ENCODE results near the gene FMO2.

Gene FMO2

GRCh38 chr1:171177261-171177660 is 7.8 kb upstream of the FMO2 start:
- FAIRE-seq: no peak

GRCh38 chr1:171179318-171180227 is 5.5 kb upstream of the FMO2 start:
- no peak for FAIRE-seq

DNA sequence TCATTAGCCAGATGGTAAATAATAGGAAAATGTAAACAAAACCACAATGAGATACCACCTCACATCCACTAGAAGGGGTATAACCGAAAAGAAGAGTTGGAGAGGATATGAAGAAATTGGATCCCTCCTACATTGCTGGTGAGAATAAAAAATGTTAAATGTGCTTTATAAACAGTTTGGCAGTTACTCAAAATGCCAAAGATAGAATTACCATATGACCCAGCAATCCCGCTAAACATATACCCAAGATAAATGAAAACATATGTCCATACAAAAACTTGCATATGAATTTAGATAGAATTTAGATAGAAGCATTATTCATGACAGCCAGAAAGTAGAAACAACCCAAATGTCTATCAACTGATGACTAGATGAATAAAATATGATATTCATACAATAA is 4.4 kb upstream of the FMO2 start:
- no peak for FAIRE-seq

GRCh38 chr1:171188388-171189266 is 3.5 kb downstream of the FMO2 start:
- peak; percentile 74 for FAIRE-seq

GRCh38 chr1:171191992-171192391 is 6.9 kb downstream of the FMO2 start:
- FAIRE-seq: no peak

GRCh38 chr1:171195767-171196166 is 10.7 kb downstream of the FMO2 start:
- peak; percentile 61 for FAIRE-seq

- no peak for FAIRE-seq
Observed at GRCh38 chr1:171196351-171196750, 11.3 kb downstream of the FMO2 start.

GRCh38 chr1:171198081-171198480 is 13.0 kb downstream of the FMO2 start:
- FAIRE-seq: no peak

DNA sequence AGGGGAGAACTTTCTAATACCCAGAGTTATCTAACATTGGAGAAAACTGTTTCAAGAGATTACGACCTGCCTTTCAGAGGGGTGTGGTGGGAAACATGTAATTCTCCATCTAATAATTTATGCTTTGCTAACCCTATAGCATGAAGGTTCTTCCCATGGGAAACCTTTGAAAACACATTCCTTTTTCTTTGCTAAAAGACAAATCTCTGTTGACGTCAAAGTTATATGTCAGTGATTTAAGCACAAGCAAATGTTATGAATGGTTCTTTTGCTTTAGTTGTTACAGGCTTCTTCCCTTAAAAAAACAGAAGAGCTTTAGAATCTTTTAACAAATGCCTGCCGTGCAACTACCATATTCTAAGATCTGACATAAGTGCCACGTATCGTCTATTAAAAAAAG is 19.2 kb downstream of the FMO2 start:
- no peak for FAIRE-seq

GRCh38 chr1:171206204-171206977 is 21.3 kb downstream of the FMO2 start:
- FAIRE-seq: no peak

GRCh38 chr1:171206978-171207355 is 21.9 kb downstream of the FMO2 start:
- FAIRE-seq: no peak

DNA sequence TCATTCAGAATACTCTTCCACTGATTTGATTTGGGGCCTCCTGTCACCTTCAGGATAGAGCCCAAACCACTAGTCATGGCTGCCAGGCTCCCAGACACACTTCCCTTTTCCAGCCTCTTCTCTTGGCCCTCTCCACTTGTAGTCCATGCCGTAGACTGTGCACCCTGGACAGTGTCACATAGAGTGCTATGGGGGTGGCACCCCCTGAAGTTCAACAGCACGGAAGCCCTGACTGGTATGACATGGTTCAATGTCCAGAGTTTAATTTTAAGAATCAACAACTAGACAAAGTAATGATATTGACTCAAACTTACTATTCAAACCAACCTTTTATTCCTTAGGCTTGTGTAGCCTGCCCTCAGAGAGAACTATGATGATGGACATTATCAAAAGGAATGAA is 22.3 kb downstream of the FMO2 start:
- FAIRE-seq: no peak

DNA sequence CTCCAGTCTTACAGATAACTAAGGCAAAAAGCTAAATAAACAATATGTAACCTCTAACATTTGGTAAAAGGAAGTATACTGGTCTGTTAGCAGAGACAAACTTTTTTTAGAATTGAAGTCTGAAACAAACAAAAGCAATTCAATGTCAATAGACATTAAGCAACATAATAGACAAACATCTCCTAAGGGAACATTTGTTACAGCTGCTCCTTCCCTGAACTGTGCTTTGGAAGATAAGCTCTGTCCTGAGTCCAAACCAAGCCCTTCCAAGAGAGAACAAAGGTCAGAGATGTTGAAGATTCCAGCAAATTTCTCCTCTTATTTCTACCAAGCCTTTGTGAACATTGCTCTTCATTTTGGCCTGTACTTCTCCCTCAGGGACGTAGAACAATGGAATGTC is 25.3 kb downstream of the FMO2 start:
- no peak for FAIRE-seq

- no peak for FAIRE-seq
Observed at GRCh38 chr1:171212607-171213351, 27.7 kb downstream of the FMO2 start.

DNA sequence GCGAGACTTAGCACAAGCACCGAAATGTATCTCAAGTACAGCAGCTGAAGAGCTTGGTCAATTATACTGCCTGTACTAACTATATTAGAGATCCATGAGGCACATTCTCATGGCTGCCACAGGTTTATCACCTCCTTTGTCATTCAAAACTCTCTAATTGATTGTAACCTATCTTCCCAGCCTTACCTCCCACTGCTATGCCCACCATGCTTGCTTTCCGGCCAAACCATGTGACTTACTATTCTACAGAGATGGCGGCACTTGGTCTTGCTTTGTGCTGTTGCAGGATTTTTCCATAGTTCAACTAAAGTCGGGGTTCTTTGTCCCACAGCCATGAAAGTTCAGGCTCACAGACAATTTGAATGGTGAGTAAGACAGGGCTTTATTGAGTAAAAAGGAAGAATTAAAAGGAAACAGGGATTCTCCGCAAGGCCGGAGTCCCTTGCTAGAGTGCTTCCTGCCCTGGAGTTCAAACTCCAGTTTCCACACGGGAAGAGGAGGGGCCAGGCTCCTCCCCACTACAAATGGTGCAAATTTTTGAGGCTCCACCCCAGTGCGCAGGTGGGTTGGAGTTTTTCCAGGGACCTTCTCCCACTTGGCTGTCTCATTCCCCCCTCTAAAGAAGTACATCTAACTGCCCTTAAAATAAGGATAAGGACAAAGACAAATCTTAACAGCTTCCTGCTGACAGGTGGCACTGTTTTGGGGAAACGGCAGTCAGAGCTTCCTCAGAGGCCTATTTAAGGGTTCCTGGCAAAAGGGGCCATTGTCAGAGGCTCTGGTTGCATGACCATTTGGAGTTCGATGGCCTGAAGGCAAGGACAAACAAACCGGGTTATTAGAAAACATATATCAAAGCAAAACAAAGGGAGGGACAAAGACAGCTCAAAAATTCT is 28.7 kb downstream of the FMO2 start:
- no peak for FAIRE-seq

GRCh38 chr1:171217658-171218443 is 32.8 kb downstream of the FMO2 start:
- FAIRE-seq: no peak

DNA sequence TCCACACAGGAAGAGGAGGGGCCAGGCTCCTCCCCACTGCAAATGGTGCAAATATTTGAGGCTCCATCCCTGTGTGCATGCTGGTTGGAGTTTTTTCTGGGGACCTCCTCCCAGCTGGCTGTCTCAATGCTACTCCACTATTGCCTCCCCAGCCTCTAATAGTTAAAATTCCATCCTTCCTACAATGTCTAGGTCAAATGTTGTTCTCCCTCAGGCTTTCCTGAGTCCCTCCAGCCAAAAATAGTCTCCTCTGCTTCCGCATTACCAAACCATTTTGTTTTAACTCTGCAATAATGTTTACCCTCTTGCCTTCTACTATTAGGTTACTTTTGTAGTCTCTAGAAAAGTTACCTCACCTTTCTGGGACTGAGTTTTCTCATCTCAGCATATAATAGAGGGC is 33.6 kb downstream of the FMO2 start:
- no peak for FAIRE-seq

DNA sequence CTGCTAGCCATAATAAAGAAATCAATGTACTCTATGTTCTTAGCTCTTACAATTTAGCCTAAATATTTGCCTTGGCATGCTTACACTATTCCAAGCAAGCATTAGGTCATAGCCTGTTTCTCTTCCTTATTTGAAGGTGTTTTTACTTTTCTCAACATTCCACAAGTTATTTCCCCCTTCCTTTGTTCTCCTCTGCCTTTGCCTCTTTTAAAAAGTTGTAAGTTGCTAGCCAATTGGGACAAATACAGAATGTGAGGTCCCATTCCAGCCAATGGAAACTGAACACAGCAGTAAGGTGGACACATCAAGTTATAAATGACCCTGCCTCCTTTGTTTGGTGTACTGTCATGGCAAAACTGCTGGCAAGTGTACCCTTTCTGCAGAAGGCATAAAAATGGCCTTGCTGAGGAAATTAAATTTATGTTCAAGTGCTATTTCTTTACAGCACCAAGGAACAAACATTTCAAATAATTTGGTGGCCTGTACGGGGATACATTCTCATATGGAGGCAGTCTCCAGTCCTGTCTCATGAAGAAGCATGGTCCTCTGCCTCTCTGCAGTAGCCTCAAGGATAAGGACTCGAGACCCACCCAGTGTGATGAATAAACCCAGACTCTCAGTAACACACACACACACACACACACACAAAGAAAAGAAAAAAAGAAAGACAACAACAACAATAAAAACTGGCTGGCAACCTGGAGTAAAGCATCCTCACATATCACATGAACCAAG is 34.4 kb downstream of the FMO2 start:
- no peak for FAIRE-seq

DNA sequence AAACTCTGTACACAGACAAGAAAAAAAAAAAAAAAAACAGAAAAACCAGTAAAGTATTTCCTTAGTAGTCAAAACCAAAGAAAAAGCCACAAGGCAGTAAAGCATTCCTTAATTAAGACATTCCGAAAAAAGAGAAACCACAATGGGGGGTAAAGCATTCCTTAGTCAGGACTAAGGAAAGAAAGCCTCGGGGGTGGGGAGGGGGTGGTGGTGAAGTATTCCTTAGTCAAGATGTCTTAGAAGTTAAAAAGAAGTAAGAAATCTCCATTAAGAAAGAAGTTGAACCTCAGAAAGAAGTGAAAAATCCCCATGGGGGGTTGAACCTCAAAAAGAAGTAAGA is 35.0 kb downstream of the FMO2 start:
- FAIRE-seq: no peak

DNA sequence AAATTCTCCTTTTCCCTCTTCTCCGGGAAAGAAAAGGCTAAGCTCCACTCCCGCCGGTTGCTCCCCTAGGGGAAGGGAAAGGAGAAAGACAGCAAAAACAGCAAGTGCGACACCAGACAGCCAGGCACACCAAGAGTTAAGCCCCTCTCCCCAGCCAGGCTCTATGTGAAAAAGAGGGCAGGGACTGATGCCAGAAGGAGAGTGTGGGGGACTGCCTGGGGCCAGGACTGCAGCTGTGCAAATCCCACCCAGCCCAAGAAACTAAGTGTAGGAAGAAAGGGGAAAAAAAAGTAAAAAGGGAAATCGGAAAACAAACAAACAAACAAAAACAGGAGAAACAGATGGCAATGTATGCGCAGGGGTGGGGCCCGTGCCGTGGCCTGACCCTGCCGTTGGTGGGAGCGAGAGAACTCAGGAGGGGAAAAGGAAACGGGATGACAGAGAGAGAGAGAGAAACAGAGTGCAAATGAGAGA is 35.5 kb downstream of the FMO2 start:
- FAIRE-seq: no peak
